Central memory CD8-positive, alpha-beta T cell (primary cell): Measurements from ENCODE around the gene PLEKHG2.

Experiments used
- ATAC-seq: fragments of 150-1000 bp; cut with Tn5 transposase; replicated peaks from 2 replicates; pipeline ENCODE4 v1.10.0; 2022; ENCODE audit warnings: mild to moderate bottlenecking, moderate FRiP score, moderate number of reproducible peaks; ENCODE audit not compliant: poor library complexity, severe bottlenecking; ENCODE audit errors: extremely low read depth
- DNase-seq, 2 donors: peaks; one replicate each; pipeline ENCODE4 v3.0.0; 2021; ENCODE audit warnings: low spot score in 2 of 2
- H3K27ac Mint-ChIP-seq: one replicate; pipeline ENCODE4 v1.8.0; 2022; ENCODE audit warnings: low read depth, mild to moderate bottlenecking, moderate library complexity, mixed read lengths
- H3K27me3 Mint-ChIP-seq: one replicate; pipeline ENCODE4 v1.8.0; 2022; ENCODE audit warnings: mixed read lengths
- H3K36me3 Mint-ChIP-seq: one replicate; pipeline ENCODE4 v1.8.0; 2022; ENCODE audit warnings: mild to moderate bottlenecking, moderate library complexity, mixed read lengths; ENCODE audit not compliant: insufficient read depth
- H3K4me1 Mint-ChIP-seq: one replicate; pipeline ENCODE4 v1.8.0; 2022; ENCODE audit warnings: mixed read lengths
- H3K4me3 Mint-ChIP-seq: one replicate; pipeline ENCODE4 v1.8.0; 2022; ENCODE audit warnings: mild to moderate bottlenecking, moderate library complexity, mixed read lengths
- H3K9me3 Mint-ChIP-seq: one replicate; pipeline ENCODE4 v1.8.0; 2022; ENCODE audit warnings: mixed read lengths

Gene PLEKHG2

GRCh38 chr19:39470724-39471339, 58.4 kb downstream of the PLEKHG2 start:
- Mint-ChIP-seq H3K4me3 (no peak overlapping the region), H3K27ac (peak overlapping the region; percentile 83), H3K9me3 (no peaks in the 10 kb centered on the region), H3K4me1 (peaks cover 26% of the 10 kb centered on the region), H3K36me3 (peaks cover 60% of the 10 kb centered on the region), H3K27me3 (no peaks in the 10 kb centered on the region)
- ATAC-seq (no peak), DNase-seq (no peak)

DNA sequence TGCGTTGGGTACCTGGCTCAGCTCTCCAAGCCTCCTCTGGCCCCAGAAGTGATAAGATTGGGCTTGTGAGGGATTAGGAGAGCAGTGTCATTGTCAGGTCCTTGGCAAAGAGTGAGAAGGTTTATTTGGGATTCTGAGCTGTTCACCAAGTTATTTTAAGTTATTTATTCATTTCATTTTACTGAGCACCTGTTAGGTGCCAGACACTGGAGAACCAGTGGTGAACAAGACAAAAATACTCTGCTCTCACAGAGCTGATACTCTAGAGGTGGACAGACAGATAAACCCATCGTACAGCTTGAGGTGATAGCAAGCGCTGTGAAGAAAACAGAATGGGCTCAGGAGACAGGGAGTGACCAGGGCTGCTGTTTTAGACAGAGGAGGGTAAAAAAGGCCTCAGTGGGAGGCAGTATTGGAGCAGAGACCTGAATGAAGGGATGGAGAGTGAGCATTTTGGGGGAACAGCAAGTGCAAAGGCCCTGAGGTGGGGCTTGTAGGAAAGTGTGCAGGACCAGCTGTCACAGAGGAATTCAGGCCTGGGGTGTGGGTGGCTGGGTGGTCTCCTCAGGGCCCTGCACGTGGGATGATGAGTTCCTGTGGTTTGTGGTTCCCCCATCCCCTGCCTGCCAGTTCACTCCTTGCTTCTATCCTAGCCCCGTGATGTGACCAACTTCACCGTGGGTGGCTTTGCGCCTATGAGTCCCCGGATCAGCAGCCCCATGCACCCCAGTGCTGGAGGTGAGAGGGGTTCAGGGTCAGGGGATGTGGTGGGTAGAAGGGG, 59.5 kb downstream of the PLEKHG2 start:
- no peaks in the 10 kb centered on the region for H3K27me3 Mint-ChIP-seq
- H3K4me1 Mint-ChIP-seq = peaks cover 23% of the 10 kb centered on the region
- peak overlapping the region; percentile 61 for H3K27ac Mint-ChIP-seq
- H3K36me3 Mint-ChIP-seq = peaks cover 54% of the 10 kb centered on the region
- H3K9me3 Mint-ChIP-seq = no peaks in the 10 kb centered on the region
- H3K4me3 Mint-ChIP-seq = peak overlapping the region; percentile 18
- ATAC-seq = no peak
- DNase-seq = no peak

DNA sequence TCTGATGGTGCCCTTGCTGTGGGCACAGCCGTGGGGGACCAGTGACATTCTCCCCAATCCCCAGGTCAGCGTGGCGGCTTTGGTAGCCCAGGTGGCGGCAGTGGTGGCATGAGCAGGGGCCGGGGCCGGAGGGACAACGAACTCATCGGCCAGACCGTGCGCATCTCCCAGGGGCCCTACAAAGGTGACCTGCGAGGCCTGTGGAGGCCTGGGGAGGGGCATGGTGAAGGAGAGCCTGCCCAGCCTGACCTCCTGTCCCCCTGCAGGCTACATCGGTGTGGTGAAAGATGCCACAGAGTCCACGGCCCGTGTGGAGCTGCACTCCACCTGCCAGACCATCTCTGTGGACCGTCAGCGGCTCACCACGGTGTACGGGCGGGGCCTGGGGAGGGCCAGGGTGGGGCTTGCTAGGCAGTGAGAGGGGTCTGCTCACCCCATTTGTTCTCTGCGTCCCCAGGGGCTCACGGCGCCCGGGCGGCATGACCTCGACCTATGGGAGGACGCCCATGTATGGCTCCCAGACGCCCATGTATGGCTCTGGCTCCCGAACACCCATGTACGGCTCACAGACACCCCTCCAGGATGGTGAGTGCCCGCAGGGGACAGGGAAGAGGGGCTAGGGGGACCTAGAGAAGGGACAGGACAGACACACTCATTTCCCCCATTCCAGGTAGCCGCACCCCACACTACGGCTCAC, 60.4 kb downstream of the PLEKHG2 start:
- Mint-ChIP-seq H3K9me3 (no peaks in the 10 kb centered on the region), H3K4me1 (peaks cover 23% of the 10 kb centered on the region), H3K36me3 (peaks cover 49% of the 10 kb centered on the region), H3K27ac (no peak overlapping the region), H3K27me3 (no peaks in the 10 kb centered on the region), H3K4me3 (no peak overlapping the region)
- DNase-seq (no peak), ATAC-seq (no peak)

- Mint-ChIP-seq H3K27me3 (no peaks in the 10 kb centered on the region), H3K4me3 (no peak overlapping the region), H3K9me3 (no peaks in the 10 kb centered on the region), H3K4me1 (peaks cover 23% of the 10 kb centered on the region), H3K36me3 (peaks cover 46% of the 10 kb centered on the region), H3K27ac (no peak overlapping the region)
- ATAC-seq = no peak
- DNase-seq = no peak
Measured at GRCh38 chr19:39473443-39473960, 61.0 kb downstream of the PLEKHG2 start.

DNA sequence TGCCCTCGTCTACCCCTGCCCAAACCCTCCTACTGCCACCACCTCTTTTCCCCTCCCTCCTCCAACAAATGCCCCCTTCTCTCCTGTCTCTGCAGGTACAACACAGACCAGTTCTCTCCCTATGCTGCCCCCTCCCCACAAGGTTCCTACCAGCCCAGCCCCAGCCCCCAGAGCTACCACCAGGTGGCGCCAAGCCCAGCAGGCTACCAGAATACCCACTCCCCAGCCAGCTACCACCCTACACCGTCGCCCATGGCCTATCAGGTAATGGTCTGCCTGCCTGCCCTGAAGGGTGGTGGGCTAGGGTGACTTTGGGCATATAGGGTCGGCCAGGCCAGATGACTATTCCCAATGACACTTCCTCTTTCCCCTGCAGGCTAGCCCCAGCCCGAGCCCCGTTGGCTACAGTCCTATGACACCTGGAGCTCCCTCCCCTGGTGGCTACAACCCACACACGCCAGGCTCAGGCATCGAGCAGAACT, 61.7 kb downstream of the PLEKHG2 start:
- no peak overlapping the region for H3K4me3 Mint-ChIP-seq
- H3K27me3 Mint-ChIP-seq = no peaks in the 10 kb centered on the region
- peak overlapping the region; percentile 69 for H3K27ac Mint-ChIP-seq
- peaks cover 23% of the 10 kb centered on the region for H3K4me1 Mint-ChIP-seq
- peaks cover 41% of the 10 kb centered on the region for H3K36me3 Mint-ChIP-seq
- no peaks in the 10 kb centered on the region for H3K9me3 Mint-ChIP-seq
- DNase-seq = peak; percentile 46 to 65
- ATAC-seq = peak; percentile 67

DNA sequence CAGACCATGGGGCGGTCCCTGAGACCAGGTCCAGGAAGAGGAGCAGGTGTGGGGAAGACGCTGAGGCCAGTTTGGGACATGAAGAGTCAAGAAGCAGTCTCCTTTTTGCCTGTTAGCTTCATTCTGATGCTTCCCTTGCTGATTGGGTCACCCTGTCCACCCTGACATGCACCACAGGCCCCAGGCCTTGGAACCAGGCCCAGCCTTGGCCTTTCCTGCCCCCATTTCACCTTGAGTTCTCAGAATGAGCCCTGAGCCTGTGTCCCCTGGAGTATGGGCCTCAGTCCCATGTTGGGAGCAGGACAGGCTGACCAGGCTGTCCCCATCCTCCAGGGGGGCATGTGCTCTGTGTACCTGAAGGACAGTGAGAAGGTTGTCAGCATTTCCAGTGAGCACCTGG, 63.3 kb downstream of the PLEKHG2 start:
- no peak for ATAC-seq

More for the DNA sequence above, 63.3 kb downstream of the PLEKHG2 start:
- Mint-ChIP-seq H3K4me1 (peaks cover 26% of the 10 kb centered on the region), H3K9me3 (no peaks in the 10 kb centered on the region), H3K27ac (peak overlapping the region; percentile 69), H3K27me3 (no peaks in the 10 kb centered on the region), H3K36me3 (peaks cover 31% of the 10 kb centered on the region), H3K4me3 (no peak overlapping the region)
- DNase-seq = no peak
